Activated CD4-positive, alpha-beta T cell treated with anti-CD3 and anti-CD28 coated beads, Interleukin-2, amount 10 ng/mL, durations not matched to agents 7 days and 5 days (primary cell): ENCODE results near the gene THRA. TPM values are rescaled to one million over a fixed set of nuclear protein-coding genes. Genes with fewer than 3 reads are reported as not detected.

ENCODE experiments used
- CTCF ChIA-PET: fragments of 350-600 bp; sonication (Branson Sonifier 250); formaldehyde crosslinking; loops from one replicate; lab custom pipeline; 2021; ENCODE audit warnings: antibody characterized with exemption; lab: Charles Lee
- POLR2A ChIA-PET: fragments of 350-600 bp; sonication (Branson Sonifier 250); formaldehyde crosslinking; loops from one replicate; lab custom pipeline; 2021; ENCODE audit warnings: antibody characterized with exemption; lab: Charles Lee
- DNase-seq: peaks from one replicate; pipeline ENCODE4 v3.0.0-alpha.2; 2020
- H3K27ac Mint-ChIP-seq: one replicate; pipeline ENCODE4 v1.8.0; 2021; ENCODE audit warnings: mild to moderate bottlenecking, moderate library complexity, mixed read lengths
- H3K27me3 Mint-ChIP-seq: one replicate; pipeline ENCODE4 v1.8.0; 2021; ENCODE audit warnings: mixed read lengths
- H3K36me3 Mint-ChIP-seq: one replicate; pipeline ENCODE4 v1.8.0; 2021; ENCODE audit warnings: low read depth, mixed read lengths
- H3K4me1 Mint-ChIP-seq: one replicate; pipeline ENCODE4 v1.8.0; 2021; ENCODE audit warnings: mixed read lengths
- H3K4me3 Mint-ChIP-seq: one replicate; pipeline ENCODE4 v1.8.0; 2021; ENCODE audit warnings: mild to moderate bottlenecking, moderate library complexity, mixed read lengths
- H3K9me3 Mint-ChIP-seq: one replicate; pipeline ENCODE4 v1.8.0; 2021; ENCODE audit warnings: mixed read lengths
- total RNA-seq, 2 experiments: library from RNA; stranded (reverse); gene quantifications; one replicate each; pipeline ENCODE4 v1.2.3, GENCODE V29; 2021

Gene THRA
- total RNA-seq, 2 experiments from 2014 or later, result 8.6 to 9.1 TPM

- POLR2A ChIA-PET, result no interaction called here
- Mint-ChIP-seq H3K27ac (no peak overlapping the region), H3K9me3 (no peaks in the 10 kb centered on the region), H3K4me1 (peaks cover 2% of the 10 kb centered on the region), H3K27me3 (no peaks in the 10 kb centered on the region), H3K4me3 (no peak overlapping the region), H3K36me3 (peaks cover 22% of the 10 kb centered on the region)
- CTCF ChIA-PET, result interaction anchor here (1.1 to 1.4 kb wide), 2 partner anchors 30 to 147 kb away, joined by 3 to 5 read pairs; no protein-coding TSS in a partner anchor
- DNase-seq, result no peak
Observed at GRCh38 chr17:40032322-40033320, 30.1 kb upstream of the THRA start.

- no peak for DNase-seq
- ChIA-PET POLR2A (no interaction called here), CTCF (interaction anchor here (1.4 kb wide), 1 partner anchor 29 kb away, joined by 3 read pairs; no protein-coding TSS in a partner anchor)
- no peak overlapping the region for H3K27ac Mint-ChIP-seq
- H3K27me3 Mint-ChIP-seq, result no peaks in the 10 kb centered on the region
- peaks cover 2% of the 10 kb centered on the region for H3K4me1 Mint-ChIP-seq
- H3K4me3 Mint-ChIP-seq, result no peak overlapping the region
- no peaks in the 10 kb centered on the region for H3K9me3 Mint-ChIP-seq
- H3K36me3 Mint-ChIP-seq, result peaks cover 22% of the 10 kb centered on the region
Observed at GRCh38 chr17:40033339-40033738, 29.4 kb upstream of the THRA start.

- Mint-ChIP-seq H3K27ac (no peak overlapping the region), H3K9me3 (no peaks in the 10 kb centered on the region), H3K36me3 (peaks cover 12% of the 10 kb centered on the region), H3K4me3 (no peak overlapping the region), H3K4me1 (peaks cover 2% of the 10 kb centered on the region), H3K27me3 (no peaks in the 10 kb centered on the region)
- DNase-seq, result no peak
- ChIA-PET CTCF (interaction anchor here (0.6 to 1.4 kb wide), 4 partner anchors 8 to 222 kb away, joined by 3 to 5 read pairs (median 4); partner anchors contain the start of gene MED24), POLR2A (no interaction called here)
Observed at GRCh38 chr17:40034426-40035161, 28.2 kb upstream of the THRA start.

- DNase-seq, result no peak
- Mint-ChIP-seq H3K36me3 (peaks cover 9% of the 10 kb centered on the region), H3K4me1 (peaks cover 2% of the 10 kb centered on the region), H3K27ac (no peak overlapping the region), H3K4me3 (no peak overlapping the region), H3K27me3 (no peaks in the 10 kb centered on the region), H3K9me3 (no peaks in the 10 kb centered on the region)
- ChIA-PET CTCF (interaction anchor here (0.9 to 1.4 kb wide), 4 partner anchors 9 to 78 kb away, joined by 3 to 4 read pairs (median 4); partner anchors contain the start of gene MED24), POLR2A (no interaction called here)
Observed at GRCh38 chr17:40035162-40035559, 27.6 kb upstream of the THRA start.

GRCh38 chr17:40038882-40039513 lies 23.8 kb upstream of the THRA start:
- CTCF ChIA-PET, result interaction anchor here (0.6 to 2.2 kb wide), 5 partner anchors 13 to 246 kb away, joined by 3 to 5 read pairs (median 3); no protein-coding TSS in a partner anchor
- DNase-seq, result no peak
- H3K36me3 Mint-ChIP-seq, result peaks cover 2% of the 10 kb centered on the region

GRCh38 chr17:40041196-40041595 lies 21.6 kb upstream of the THRA start:
- DNase-seq, result no peak
- H3K9me3 Mint-ChIP-seq, result no peaks in the 10 kb centered on the region
- no peak overlapping the region for H3K4me3 Mint-ChIP-seq
- H3K27me3 Mint-ChIP-seq, result no peaks in the 10 kb centered on the region
- no peak overlapping the region for H3K27ac Mint-ChIP-seq
- POLR2A ChIA-PET, result no interaction called here
- H3K36me3 Mint-ChIP-seq, result peaks cover 6% of the 10 kb centered on the region
- CTCF ChIA-PET, result interaction anchor here (1.2 kb wide), 1 partner anchor 70 kb away, joined by 4 read pairs; no protein-coding TSS in a partner anchor
- H3K4me1 Mint-ChIP-seq, result peaks cover 2% of the 10 kb centered on the region

More at GRCh38 chr17:40038882-40039513, 23.8 kb upstream of the THRA start:
- H3K4me1 Mint-ChIP-seq, result peaks cover 2% of the 10 kb centered on the region
- no peaks in the 10 kb centered on the region for H3K9me3 Mint-ChIP-seq
- POLR2A ChIA-PET, result no interaction called here
- no peaks in the 10 kb centered on the region for H3K27me3 Mint-ChIP-seq
- H3K27ac Mint-ChIP-seq, result no peak overlapping the region
- no peak overlapping the region for H3K4me3 Mint-ChIP-seq

GRCh38 chr17:40056379-40057015 lies 6.3 kb upstream of the THRA start:
- H3K4me3 Mint-ChIP-seq, result no peak overlapping the region
- POLR2A ChIA-PET, result no interaction called here
- H3K36me3 Mint-ChIP-seq, result peaks cover 13% of the 10 kb centered on the region
- no peaks in the 10 kb centered on the region for H3K9me3 Mint-ChIP-seq
- peaks cover 26% of the 10 kb centered on the region for H3K4me1 Mint-ChIP-seq
- CTCF ChIA-PET, result interaction anchor here (1.2 to 2.9 kb wide), 3 partner anchors 9 to 19 kb away, joined by 3 to 12 read pairs (median 5); no protein-coding TSS in a partner anchor
- peaks cover 19% of the 10 kb centered on the region for H3K27me3 Mint-ChIP-seq
- DNase-seq, result no peak
- no peak overlapping the region for H3K27ac Mint-ChIP-seq

- Mint-ChIP-seq H3K27ac (no peak overlapping the region), H3K9me3 (no peaks in the 10 kb centered on the region), H3K27me3 (peaks cover 29% of the 10 kb centered on the region), H3K4me1 (peaks cover 27% of the 10 kb centered on the region), H3K36me3 (peaks cover 3% of the 10 kb centered on the region), H3K4me3 (no peak overlapping the region)
- POLR2A ChIA-PET, result no interaction called here
- DNase-seq, result no peak
- CTCF ChIA-PET, result interaction anchor here (0.6 to 2.5 kb wide), 6 partner anchors 8 to 438 kb away, joined by 3 to 9 read pairs (median 4); no protein-coding TSS in a partner anchor
Observed at GRCh38 chr17:40058186-40058784, 4.5 kb upstream of the THRA start.

GRCh38 chr17:40058865-40059264 lies 3.9 kb upstream of the THRA start:
- ChIA-PET CTCF (interaction anchor here (0.6 to 2.5 kb wide), 7 partner anchors 8 to 438 kb away, joined by 3 to 9 read pairs (median 4); no protein-coding TSS in a partner anchor), POLR2A (no interaction called here)
- Mint-ChIP-seq H3K27ac (no peak overlapping the region), H3K27me3 (peaks cover 34% of the 10 kb centered on the region), H3K36me3 (peaks cover 3% of the 10 kb centered on the region), H3K4me3 (no peak overlapping the region), H3K4me1 (peaks cover 28% of the 10 kb centered on the region), H3K9me3 (no peaks in the 10 kb centered on the region)
- DNase-seq, result no peak

GRCh38 chr17:40059729-40060475 lies 2.9 kb upstream of the THRA start:
- no peak overlapping the region for H3K27ac Mint-ChIP-seq
- ChIA-PET CTCF (interaction anchor here (1.5 to 2.5 kb wide), 3 partner anchors 9 to 16 kb away, joined by 4 to 9 read pairs (median 6); no protein-coding TSS in a partner anchor), POLR2A (no interaction called here)
- H3K9me3 Mint-ChIP-seq, result no peaks in the 10 kb centered on the region
- peaks cover 4% of the 10 kb centered on the region for H3K36me3 Mint-ChIP-seq
- H3K27me3 Mint-ChIP-seq, result peaks cover 42% of the 10 kb centered on the region
- peaks cover 33% of the 10 kb centered on the region for H3K4me1 Mint-ChIP-seq
- no peak overlapping the region for H3K4me3 Mint-ChIP-seq
- DNase-seq, result no peak
